IPS-NIHi11 (cell line): ENCODE results near the gene GAL3ST3.
"Not testable (repeated sequence)": the region's sequence is repeated elsewhere in the genome, so short reads cannot be mapped to it uniquely, and the experiment has no call there.

Source experiments
- DNase-seq: peaks from one replicate; pipeline ENCODE4 v3.0.0; 2012; ENCODE audit warnings: mixed read lengths, low spot score

GAL3ST3 gene

GRCh38 chr11:66012946-66013761 lies 35.8 kb downstream of the GAL3ST3 start:
- no peak for DNase-seq

DNA sequence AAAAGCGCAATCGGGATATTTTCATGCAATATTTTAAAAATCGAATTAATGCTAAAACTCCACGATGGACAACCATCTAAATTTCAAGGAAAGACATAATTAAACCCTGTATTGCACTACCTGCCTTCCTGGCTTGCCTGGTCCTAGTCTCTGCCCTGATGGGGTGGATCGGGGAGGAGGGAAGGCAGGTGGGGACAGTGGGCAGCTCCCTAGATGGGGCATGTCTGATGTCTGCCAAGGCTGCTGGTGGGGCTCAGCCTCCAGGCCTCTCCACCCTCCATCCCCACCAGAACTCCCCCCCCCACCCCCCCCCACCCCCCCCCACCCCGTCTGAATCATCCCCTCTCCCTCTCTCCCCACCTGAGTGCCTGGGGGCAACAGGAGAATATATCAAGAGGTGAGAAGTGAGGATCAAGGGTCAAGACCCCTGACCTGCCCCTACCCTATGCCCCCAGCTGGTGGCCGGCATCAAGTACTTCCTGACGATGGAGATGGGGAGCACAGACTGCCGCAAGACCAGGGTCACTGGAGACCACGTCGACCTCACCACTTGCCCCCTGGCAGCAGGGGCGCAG lies 36.5 kb downstream of the GAL3ST3 start:
- no peak for DNase-seq

DNA sequence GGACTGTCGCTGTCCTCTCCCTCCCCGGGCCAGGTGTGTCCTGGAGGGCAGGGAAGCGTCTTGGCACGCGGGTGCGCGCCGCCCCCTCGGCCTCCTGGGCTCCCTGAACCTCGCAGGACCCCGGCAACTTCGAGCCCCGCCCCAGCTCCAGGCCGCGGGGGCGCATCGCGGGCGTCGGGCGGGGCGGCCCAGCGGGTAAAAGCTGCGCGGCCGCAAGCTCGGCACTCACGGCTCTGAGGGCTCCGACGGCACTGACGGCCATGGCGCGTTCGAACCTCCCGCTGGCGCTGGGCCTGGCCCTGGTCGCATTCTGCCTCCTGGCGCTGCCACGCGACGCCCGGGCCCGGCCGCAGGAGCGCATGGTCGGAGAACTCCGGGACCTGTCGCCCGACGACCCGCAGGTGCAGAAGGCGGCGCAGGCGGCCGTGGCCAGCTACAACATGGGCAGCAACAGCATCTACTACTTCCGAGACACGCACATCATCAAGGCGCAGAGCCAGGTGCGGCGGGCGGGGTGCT lies 37.1 kb downstream of the GAL3ST3 start, which contains the start of gene CST6:
CST6 (plus strand) TSS at position 224 of the 519 bp plus-strand sequence; CDS start at position 261, 37 bp downstream.
- peak; percentile 59 for DNase-seq

DNA sequence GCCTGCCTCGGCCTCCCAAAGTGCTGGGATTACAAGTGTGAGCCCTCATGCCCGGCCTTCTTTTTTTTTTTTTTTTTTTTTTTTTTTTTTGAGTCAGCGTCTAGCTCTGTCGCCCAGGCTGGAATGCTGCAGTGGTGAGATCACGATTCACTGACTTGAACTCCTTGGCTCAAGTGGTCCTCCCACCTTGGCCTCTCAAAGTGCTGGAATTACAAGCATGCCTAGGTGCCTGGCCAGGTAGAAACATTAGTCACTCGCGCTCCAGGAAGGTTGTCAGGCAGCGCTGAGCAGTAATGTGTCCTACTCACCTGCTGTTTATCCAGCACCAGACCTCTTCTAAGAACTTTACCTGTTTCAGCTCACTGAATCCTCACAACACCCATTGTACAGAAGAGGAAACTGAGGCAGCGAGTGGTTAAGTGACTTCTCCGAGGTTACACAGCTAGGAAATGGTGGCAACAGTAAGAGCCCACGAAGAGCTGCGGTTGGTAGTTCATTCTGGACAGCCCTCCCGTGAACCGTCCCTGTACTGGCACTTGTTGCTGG lies 37.6 kb downstream of the GAL3ST3 start:
- DNase-seq = peak; percentile 60

GRCh38 chr11:66010036-66010435 lies 38.9 kb downstream of the GAL3ST3 start:
- DNase-seq = not testable (repeated sequence)

- no peak for DNase-seq
These were observed 40.4 kb downstream of the GAL3ST3 start for GRCh38 chr11:66008468-66009101.

- no peak for DNase-seq
These were observed 40.9 kb downstream of the GAL3ST3 start for GRCh38 chr11:66008095-66008467.

GRCh38 chr11:66007201-66007634 lies 41.7 kb downstream of the GAL3ST3 start:
- no peak for DNase-seq

DNA sequence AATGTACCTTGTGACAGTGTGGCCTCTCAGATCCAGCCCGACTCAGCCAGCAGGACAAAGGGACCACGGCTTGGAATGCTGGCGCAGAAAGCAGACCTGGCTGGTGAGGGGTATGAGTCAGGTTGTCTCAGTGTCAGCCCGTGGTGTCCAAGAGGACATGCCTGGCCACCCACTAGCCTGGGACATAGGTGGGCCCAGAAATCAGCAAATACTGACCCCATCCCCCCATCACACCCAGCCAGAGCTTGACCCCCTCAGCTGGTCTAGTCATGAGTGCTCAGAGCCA lies 42.1 kb downstream of the GAL3ST3 start:
- no peak for DNase-seq

GRCh38 chr11:66006134-66006890 lies 42.6 kb downstream of the GAL3ST3 start:
- no peak for DNase-seq

GRCh38 chr11:66004186-66004585 lies 44.8 kb downstream of the GAL3ST3 start:
- no peak for DNase-seq

DNA sequence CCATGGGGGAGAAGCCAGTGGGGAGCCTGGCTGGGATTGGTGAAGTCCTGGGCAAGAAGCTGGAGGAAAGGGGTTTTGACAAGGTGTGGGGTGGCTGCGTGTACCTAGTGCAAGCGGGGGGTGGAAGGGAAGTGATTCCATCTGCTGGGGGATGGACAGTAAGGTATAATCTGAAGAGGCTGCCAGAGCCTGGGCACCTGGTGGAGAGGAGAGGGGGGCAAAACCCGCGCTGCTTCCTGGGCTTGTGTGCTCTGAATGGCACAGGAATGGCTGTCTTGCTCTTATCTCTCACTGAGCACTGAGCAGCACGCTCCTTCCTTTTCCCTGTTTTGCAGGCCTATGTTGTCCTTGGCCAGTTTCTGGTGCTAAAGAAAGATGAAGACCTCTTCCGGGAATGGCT lies 45.7 kb downstream of the GAL3ST3 start:
- no peak for DNase-seq

DNA sequence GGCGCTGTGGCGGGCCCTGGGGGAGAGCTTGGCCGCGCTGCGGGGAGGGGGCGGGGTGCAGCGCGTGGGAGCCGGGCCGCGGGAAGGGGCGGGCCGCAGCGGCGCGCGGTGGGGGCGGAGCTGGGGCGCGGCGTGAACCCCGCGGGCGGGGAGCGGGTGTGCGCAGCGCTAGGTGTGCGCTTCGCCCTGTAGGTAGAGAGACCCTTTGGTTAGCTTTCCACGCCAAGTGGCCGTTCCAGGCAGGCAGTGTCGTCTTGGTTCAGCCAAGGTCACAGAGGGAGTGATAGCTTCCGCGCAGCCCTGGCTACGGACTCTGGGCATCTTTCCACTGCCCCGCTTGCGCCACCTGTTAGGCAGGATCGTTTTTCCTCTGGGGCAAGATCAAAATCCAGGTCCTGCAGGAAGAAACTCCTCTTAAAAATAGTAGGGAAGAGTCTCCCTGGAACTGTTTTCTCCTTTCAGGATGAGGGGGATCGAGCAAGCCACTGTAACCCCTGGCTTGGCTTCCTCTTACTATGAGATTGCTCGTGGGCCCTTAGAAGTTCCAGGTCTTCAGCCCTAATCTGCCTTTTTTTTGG lies 46.2 kb downstream of the GAL3ST3 start:
- DNase-seq = no peak

- DNase-seq = peak; percentile 91
These were observed 46.9 kb downstream of the GAL3ST3 start, which contains the start of the genes BANF1 and EIF1AD for GRCh38 chr11:66001942-66002647. TSS of gene BANF1 (plus strand) at chr11:66002503. CDS start at chr11:66003251, 748 bp downstream. TSS of gene EIF1AD (minus strand) at chr11:66002157. CDS start at chr11:66000389, 1,768 bp downstream.

DNA sequence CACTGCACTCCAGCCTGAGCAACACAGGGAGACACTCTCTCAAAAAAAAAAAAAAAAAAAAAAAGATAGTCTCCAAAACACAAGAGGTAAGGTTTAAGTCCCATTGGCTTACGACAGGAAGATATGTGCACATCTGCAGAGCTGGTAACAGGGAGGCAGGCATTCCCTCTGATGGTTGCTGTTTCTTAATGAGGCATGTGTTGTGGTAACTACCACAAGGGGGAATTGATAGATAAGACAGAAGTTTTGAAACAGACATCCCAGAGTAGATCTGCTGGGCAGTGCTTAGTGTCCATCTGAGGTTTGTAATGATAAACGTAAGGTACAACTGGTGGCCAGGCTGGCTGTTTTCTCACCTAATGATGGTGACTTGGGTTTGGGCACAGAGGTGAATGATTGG lies 51.7 kb downstream of the GAL3ST3 start:
- no peak for DNase-seq

DNA sequence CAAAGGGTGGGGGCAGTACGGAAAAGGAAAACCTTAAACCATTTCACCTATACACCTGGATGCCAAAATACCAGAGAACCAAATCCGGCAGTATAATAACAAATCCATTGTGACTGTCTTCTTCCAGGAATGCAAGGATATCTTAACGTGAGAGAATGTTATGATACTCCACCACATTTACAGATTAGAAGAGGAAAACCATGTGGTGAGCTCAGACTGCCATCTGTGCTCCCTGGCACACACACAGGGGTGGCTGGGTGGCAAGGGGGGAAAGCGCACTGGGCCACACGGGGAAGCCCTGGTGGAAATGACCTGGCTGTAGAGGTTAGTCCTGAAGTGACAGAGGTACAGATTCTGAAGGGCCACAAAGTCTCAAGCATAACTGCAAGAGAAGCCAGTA lies 56.9 kb downstream of the GAL3ST3 start:
- no peak for DNase-seq
